ENCODE measurements around the gene ALCAM.

Gene ALCAM

DNA sequence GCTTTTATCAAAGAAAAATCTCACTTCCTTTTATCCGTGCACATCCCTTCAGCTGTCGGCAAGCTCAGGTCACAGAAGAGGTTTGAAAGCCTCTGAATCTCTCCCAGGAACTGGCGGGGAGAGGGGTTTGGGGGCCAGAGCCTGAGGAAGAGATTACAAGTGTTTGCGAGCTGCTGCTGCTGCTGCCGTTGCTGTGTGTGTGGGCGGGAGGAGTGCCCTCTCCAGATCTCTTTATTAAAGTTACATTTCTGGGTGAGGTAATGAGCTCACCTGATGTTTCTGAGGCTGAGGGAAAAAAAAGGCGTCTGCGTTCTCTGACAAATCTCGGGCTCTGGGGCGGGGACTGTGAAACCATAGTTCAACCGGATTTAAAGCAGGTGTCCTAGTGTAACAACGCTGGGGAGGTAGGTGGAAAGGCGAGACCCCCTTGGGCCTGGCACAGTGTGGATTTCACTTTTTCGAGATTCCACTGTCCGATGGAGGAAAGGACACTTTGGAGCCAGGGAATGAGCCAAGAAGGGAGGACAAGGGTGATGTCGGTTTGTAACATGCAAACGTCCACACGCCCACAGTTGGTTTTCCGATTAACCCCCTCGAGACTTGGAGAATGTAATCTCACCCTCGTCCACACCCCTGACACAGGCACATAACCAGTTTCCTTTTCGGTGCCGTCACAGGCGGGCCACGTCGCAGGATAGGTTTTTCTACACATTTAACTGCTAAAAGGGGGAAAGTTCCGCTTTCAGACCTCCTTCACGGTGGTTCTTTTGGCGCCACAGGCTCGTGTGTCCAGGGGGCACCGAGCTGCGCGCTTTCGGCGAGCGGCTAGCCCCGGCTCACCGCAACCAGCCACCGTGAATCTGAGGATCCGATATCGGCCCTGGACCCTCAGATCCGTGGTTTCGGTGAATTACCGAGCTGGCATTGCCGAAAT, 2.1 kb downstream of the ALCAM start:
- DNase-seq (ENCODE audit: low spot score): peak; percentile 75
- Histone ChIP-seq H3K4me3 (peak overlapping the region; percentile 80), H3K27ac (peak overlapping the region; percentile 74 to 90)
- TF ChIP-seq, protein P1, sequence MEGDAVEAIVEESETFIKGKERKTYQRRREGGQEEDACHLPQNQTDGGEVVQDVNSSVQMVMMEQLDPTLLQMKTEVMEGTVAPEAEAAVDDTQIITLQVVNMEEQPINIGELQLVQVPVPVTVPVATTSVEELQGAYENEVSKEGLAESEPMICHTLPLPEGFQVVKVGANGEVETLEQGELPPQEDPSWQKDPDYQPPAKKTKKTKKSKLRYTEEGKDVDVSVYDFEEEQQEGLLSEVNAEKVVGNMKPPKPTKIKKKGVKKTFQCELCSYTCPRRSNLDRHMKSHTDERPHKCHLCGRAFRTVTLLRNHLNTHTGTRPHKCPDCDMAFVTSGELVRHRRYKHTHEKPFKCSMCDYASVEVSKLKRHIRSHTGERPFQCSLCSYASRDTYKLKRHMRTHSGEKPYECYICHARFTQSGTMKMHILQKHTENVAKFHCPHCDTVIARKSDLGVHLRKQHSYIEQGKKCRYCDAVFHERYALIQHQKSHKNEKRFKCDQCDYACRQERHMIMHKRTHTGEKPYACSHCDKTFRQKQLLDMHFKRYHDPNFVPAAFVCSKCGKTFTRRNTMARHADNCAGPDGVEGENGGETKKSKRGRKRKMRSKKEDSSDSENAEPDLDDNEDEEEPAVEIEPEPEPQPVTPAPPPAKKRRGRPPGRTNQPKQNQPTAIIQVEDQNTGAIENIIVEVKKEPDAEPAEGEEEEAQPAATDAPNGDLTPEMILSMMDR (IDR thresholded peaks at IDR 0.05): no peak

DNA sequence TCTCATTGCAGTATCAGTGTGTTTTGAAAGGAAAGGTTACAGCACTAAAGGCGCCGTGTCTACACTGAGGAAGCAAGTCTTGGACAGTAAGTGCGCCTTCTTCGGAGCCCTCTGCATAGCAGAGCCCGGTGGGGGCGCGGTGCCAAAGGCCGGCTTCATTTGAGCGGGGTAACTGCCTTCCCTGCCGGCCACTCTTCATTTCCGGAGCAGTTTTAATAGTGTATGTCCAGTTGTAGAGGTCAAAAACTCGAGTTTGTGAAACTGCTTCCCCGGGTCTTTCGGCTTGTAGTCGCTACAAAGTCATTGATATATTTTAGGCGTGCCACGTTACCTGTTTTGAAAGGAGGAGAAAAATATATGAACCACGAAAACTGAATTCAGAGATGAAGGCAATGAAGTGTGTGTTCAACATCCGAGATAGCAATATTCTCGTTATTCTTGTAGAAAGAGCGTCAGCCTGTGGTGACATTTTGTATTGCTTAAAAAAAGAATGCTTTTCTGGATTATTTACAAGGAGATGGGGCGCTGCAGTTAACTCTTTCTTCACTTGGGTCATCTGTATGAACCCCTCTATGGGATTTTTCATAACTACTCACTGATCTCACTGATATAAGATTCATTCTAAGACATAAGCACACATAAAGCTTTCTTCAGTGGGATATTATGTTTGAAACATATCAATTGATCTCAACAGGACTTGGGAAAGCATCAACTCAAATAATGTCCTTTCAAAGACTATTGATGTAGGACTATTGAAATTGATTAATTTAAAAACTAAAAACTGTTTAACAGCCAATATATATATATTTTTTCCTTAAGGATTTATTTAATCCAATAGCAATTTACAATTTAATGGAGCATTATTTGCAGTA, 3.0 kb downstream of the ALCAM start:
- peak; percentile 81 for DNase-seq (ENCODE audit: low spot score)
- H3K27ac ChIP-seq: peak overlapping the region; percentile 74 to 90
- TF ChIP-seq, protein P1 (IDR thresholded peaks at IDR 0.05): peak; percentile 53
- peak overlapping the region; percentile 80 for H3K4me3 ChIP-seq

DNA sequence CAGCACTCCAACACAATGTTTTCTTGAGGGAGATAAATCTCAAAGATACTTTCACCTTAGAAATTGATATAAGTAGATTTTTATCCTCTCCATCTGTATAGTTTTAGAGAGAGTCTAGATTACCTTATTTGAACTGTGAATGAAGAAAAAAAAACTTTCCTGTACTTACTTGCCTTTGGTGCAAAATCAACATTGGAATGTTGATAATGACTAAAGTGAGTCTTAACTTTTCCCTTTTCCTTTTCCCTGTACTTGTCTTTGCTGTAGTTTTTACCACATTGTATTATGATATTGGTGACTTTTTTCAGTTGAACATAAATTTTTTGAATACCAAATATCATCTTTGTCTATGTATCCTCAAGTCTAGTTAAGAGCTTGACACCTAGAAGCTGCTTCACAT, 6.7 kb downstream of the ALCAM start:
- H3K27ac ChIP-seq: no peak overlapping the region

DNA sequence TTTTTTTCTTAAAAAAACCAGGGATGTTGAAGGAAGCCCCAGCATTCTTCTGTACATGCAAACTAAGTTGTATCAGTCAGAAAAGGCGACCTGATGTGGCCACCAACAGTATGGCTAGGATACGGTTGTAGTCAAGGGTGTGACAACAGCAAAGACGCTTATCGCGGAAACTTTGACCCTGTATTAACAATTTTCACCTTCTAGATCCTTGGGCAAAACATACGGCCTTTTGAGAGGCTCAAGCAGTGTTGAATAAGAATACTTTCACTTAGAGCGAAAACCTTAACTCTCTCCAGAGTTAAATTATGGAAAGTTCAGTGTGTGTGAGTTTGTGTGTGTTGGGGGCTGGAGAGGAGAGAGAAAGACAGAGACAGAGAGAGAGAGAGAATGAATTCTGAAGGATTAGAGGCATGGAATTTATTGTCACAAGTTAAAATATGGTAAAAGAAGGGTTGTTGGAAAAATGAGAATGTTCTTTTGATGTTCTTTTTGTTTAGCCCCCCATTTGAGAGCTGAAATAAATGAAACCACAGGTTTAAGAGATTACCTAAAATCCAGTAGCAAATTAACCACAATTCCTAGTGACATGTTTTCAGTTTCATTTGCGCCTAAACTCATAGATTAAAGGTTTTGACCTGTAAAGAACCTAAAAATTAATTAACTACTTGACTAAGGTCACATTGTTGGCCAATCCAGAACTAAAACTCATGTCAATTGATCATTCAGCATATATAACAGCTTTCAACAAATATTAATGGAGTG, 9.2 kb downstream of the ALCAM start:
- Histone ChIP-seq H3K27ac (no peak overlapping the region), H3K4me3 (no peak overlapping the region)
- TF ChIP-seq, protein P1 (IDR thresholded peaks at IDR 0.05): no peak
- DNase-seq (ENCODE audit: low spot score): no peak

More for the DNA sequence above, 6.7 kb downstream of the ALCAM start:
- H3K4me3 ChIP-seq: no peak overlapping the region
- TF ChIP-seq, protein P1 (IDR thresholded peaks at IDR 0.05): no peak
- no peak for DNase-seq (ENCODE audit: low spot score)

DNA sequence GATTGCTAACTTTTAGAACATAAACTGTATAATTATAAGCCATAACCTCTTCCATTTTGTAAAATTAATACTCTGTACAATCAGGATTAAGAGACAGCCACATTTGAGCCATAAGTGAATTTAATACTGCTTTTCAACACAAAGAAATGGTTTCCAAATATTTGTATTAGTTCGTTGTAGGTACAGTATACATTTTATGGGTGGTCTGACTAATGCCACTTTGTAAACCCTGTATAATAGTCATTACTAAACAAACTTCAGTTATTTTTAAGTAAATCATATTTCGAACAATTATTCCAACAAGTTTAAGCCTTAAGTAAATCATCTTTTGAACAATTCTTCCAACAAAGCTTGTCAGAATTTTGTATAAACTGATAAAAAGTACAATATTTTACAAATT, 11.0 kb downstream of the ALCAM start:
- Histone ChIP-seq H3K27ac (no peak overlapping the region), H3K4me3 (no peak overlapping the region)
- TF ChIP-seq, protein P1 (IDR thresholded peaks at IDR 0.05): no peak
- no peak for DNase-seq (ENCODE audit: low spot score)

DNA sequence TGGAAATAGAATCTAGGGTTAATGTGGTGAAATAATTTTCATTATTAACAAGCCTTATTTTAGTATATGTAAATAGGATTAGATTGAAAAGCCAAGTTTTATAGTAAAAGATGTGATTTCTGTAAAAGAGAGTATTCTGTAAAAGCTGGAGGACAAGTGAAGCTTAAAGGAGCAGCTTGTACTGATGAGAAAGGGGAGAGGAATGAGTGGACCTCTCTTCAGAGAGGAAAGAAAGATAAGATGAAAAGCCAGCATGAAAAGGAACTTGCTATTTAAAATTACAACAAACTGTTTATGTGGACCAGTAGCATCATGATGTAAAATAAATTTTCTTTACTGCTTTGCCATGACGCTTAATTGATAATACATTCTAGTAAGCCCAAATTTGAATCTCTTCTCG, 18.5 kb downstream of the ALCAM start:
- no peak for DNase-seq (ENCODE audit: low spot score)
- TF ChIP-seq, protein P1 (IDR thresholded peaks at IDR 0.05): no peak
- Histone ChIP-seq H3K4me3 (no peak overlapping the region), H3K27ac (no peak overlapping the region)

All from coronary artery (tissue), 2 donors.